SIG-M5 treated with dmso at 0.1 percent for 504 hours (cell line): ENCODE measurements around the gene CDH24.

Experiments
- DNase-seq: peaks from one replicate; lab custom pipeline; 2025; ENCODE audit not compliant: unreplicated experiment; lab: John Stamatoyannopoulos, UW

CDH24 gene, protein sequence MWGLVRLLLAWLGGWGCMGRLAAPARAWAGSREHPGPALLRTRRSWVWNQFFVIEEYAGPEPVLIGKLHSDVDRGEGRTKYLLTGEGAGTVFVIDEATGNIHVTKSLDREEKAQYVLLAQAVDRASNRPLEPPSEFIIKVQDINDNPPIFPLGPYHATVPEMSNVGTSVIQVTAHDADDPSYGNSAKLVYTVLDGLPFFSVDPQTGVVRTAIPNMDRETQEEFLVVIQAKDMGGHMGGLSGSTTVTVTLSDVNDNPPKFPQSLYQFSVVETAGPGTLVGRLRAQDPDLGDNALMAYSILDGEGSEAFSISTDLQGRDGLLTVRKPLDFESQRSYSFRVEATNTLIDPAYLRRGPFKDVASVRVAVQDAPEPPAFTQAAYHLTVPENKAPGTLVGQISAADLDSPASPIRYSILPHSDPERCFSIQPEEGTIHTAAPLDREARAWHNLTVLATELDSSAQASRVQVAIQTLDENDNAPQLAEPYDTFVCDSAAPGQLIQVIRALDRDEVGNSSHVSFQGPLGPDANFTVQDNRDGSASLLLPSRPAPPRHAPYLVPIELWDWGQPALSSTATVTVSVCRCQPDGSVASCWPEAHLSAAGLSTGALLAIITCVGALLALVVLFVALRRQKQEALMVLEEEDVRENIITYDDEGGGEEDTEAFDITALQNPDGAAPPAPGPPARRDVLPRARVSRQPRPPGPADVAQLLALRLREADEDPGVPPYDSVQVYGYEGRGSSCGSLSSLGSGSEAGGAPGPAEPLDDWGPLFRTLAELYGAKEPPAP

DNA sequence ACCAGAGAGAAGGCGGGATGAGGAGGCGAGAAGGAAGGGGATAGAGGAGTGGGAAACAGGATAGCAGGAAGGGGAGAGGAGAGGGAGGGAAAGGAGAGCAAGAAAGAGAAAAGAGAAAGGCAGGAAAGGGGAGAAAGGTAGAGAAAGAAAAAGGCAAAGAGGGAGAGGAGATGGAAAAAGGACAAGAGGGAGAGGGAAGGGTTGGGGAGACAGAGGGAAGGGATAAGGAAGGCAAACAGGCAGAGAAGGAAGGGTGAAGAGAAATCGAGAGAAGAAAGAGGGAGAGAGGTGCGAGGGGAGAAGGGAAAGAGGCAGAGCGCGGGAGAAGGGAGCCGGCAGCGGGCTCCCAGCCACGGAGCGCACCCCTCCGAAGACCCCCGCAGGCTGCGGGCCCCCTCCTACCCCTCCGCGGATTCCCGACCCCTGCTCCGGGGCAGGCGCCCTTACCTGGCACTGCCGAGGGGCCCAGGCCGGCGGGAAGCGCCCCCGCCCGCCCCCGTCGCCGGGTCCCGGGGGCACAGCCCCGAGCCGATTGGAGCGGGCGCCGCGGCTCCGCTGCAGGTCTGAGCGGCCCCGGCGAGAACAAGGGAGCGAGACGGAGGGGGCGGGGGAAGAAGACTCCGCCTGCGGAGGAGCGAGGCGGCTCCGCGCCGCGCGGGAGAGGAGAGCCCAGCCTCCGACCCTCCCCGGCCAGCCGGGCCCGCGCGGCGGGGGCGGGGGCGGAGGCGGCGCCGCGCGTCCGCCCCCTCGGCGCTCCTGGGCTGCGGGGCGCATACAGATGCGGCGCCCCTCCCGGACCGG is at the start of gene CDH24:
Gene CDH24 (minus strand): TSS at position 565 of the 801 bp plus-strand sequence. CDS start 1,787 bp downstream, outside the sequence.
- DNase-seq, result no peak

DNA sequence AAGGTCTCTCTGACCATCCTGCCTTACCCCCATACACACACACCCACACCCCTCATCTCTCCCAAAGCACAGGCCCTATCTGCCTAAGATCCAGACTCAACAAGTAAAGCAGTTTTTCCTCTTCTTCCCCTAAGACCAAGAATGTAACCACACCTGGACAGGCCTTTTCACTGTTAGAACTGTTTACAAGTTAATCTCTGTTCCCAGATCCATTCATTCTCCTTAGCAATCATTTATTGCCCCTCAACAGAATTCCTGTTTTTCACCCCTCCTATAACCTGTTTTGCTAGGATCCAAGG is 49.4 kb upstream of the CDH24 start:
- no peak for DNase-seq

- DNase-seq, result no peak
These were observed 48.1 kb upstream of the CDH24 start for GRCh38 chr14:23105348-23105824.

- DNase-seq, result no peak
These were observed 47.4 kb upstream of the CDH24 start, which contains the start of gene CIROP for GRCh38 chr14:23104591-23105347. TSS of gene CIROP (minus strand) at chr14:23104989. CDS start at chr14:23104920, 69 bp downstream.

DNA sequence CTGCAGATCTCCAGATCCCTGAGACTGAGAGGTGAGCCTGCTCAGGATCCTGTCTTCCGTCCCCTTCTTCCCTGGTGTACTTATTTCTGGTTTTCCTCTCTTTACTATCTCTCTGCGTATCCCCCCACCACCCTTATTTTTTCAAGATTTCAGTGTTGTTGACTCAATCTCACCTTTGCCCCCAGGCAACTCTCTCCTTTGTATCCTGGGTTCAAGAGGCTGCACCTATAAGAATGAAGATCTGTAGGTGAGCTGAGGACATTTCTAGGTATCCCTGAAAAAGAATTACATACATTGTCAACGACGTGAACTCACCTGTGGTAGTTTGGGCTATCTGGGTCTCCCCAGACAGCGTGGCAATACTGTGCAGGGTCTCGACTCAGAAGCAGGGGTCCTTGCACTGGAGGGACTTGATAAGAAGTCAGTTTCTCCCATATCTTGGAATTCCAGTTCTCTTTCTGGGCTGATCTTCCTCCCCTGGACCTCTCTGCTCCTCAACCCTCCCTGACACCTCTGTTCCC is 46.8 kb upstream of the CDH24 start:
- DNase-seq, result no peak

- DNase-seq, result no peak
These were observed 46.3 kb upstream of the CDH24 start for GRCh38 chr14:23103581-23103980.

- DNase-seq, result no peak
These were observed 45.5 kb upstream of the CDH24 start for GRCh38 chr14:23102801-23103200.

GRCh38 chr14:23101986-23102625 is 44.8 kb upstream of the CDH24 start:
- DNase-seq, result no peak

- no peak for DNase-seq
These were observed 44.1 kb upstream of the CDH24 start for GRCh38 chr14:23101213-23101970.

DNA sequence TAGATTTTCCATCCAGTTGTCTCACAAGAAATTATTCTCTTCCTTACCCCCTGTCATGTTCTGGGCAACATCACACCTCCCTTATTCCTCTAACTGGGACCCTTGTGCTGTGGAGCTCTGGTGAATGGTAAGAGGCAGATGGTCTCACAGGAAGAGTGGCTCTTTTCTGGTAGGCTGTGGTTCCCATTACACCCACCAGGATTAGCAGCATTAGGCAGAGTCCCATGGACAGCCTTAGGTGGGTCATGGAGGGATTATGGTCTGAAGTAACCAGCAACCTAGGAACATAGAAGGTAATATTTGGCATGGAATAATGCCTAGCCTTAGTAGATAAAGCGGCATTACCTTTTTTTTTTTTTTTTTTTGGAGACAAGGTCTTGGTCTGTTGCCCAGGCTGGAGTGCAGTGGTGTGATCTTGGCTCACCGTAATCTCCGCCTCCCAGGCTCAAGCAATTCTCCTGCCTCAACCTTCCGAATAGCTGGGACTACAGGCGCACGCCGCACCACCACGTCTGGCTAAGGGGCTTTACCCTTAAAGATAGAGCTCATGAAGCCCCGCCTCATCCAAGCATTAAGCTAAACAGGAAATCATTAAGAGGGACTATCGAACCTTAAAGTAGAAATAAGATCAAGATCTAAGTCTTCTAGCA is 42.0 kb upstream of the CDH24 start:
- DNase-seq, result no peak

GRCh38 chr14:23097786-23098185 is 40.5 kb upstream of the CDH24 start:
- no peak for DNase-seq

GRCh38 chr14:23095196-23096108 is 38.1 kb upstream of the CDH24 start, which contains the start of gene C14orf119:
TSS of gene C14orf119 (plus strand) at chr14:23095505. CDS start at chr14:23097659, 2,154 bp downstream.
- DNase-seq, result no peak

DNA sequence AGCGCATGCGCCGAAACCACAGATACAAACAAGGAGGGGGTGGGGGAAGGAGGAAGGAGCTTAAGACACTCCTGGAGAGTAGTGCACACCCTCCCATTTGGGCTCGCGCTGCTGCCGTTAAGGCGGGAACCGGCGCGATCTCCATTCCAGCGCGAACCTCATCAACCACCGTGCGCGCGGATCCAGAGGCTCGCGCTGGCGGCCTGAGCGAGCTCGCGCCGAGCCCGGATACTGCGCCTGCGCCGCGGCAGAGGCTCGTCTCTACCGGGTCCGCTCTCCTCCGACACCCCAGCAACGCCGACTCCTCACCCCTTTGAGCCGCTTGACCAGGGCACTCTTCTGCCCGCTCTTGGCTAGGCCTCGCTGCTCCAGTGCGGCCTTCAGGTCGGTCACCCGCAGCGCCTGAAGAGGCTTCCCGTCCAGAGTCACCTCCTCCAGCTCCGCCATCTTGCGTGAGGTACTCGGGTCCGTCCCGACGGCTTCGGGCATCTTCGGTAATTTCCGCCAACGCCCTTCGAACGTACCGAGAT is 37.4 kb upstream of the CDH24 start, which contains the start of gene ACIN1:
Gene ACIN1 (minus strand): TSS at position 471 of the 530 bp plus-strand sequence. CDS start 24 bp downstream, at position 447.
- no peak for DNase-seq

DNA sequence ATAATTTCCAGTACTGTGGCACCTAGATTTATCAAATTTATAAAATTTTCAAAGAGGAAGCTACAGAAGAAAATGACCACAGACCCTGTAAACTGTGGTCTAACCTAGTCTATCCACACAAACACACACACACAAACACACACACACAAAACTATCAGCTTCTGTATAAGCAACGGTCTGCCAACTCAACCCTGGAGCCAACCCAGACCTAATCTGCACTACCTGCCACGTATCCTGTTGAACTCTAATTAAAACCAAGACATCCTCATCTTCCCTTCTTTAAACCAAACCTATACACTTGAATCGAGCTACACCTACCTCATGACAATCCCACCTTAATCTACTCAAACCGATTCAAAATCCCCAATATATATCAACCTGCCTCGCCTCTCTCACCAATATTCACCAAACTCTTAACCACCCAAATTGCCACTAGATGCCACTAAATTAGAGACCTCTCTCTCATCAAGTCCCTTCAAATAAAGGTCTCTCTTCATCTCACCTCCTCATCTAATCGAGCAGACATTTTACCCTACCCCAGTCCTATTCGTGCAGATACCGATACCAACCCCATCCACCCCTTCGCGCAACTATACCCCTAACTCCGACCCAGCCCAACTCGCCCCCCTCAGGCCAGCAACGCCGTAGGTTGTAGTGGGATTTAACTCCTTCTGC is 36.8 kb upstream of the CDH24 start:
- no peak for DNase-seq

GRCh38 chr14:23093526-23093925 is 36.2 kb upstream of the CDH24 start:
- DNase-seq, result no peak

DNA sequence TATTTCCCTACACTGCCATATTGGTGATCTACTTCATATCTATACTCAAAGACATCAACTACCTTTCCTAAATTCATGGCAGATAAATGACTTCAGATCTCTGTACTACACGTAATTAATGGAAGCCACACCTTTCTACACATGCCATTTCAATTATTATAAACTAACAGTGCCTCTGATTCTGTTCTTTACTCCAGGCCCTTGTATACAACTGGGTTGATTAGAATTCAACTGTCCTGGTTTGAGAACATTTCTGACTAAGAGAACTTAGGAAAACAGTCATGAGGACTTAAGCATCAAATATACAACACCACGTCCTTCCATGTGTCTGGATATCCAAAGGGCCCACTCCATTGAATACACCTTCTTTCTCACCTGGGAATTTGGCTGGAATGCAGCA is 35.8 kb upstream of the CDH24 start:
- DNase-seq, result no peak
